ENCODE data around the gene IL36A.

IL36A gene

GRCh38 chr2:113007250-113007649 lies 2.0 kb downstream of the IL36A start:
- no peak for DNase-seq (ENCODE audit: low read depth)

GRCh38 chr2:113009622-113010021 lies 4.4 kb downstream of the IL36A start:
- no peak for DNase-seq (ENCODE audit: low read depth)

- DNase-seq (ENCODE audit: low read depth), result no peak
Measured at GRCh38 chr2:113010088-113010487, 4.8 kb downstream of the IL36A start.

DNA sequence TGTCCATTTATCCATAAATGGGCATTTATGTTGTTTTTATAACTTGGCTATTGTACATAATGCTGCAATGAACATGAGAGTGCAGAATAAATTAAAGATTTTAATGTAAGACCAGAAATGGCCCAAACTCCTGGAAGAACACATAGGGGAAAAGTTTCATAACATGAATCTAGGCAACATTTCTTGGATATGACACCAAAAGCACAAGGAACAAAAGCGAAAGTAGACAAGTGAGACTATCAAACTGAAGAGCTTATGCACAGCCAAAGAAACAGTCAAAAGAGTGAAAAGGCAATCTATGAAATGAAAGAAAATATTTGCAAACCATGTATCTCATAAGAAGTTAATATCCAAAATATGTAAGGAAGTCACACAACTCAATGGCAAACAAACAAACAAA lies 5.8 kb downstream of the IL36A start:
- no peak for DNase-seq (ENCODE audit: low read depth)

DNA sequence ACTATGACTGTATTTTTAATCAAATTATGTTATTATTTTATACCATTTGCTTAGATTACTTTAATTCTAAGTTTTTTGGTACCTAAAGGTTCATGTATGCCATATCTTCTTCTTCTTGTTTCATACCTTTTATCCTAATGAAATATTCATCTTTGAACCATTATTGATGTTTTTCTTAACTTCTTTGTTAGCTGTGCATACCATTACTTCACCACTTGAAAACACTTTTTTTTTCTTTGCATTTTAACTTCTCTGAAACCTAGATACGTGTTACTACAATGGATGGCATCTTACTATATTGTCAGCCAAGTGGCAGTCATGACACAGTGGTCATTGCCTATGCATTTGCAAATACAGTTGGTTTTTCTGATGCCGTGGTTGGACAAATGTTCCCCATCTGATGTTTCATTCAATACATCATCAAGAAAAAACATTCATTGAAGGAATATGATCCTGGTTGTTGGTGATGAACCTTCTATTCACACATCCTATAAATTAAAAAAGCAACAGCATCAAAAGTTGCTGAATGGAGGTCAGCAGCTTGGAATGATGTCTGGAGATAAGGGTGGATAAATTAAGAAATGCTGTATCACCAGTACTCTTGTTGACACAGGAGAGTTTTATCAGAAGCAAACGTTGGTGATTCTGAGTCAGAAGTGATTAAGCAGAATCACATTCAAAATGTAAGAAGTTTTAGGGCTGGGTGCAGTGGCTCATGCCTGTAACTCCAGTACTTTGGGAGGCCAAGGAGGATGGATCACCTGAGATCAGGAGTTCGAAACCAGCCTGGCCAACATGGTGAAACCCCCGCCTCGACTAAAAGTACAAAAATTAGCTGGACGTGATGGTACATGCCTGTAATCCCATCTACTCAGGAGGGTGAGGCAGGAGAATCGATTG lies 7.4 kb downstream of the IL36A start:
- DNase-seq (ENCODE audit: low read depth), result no peak

DNA sequence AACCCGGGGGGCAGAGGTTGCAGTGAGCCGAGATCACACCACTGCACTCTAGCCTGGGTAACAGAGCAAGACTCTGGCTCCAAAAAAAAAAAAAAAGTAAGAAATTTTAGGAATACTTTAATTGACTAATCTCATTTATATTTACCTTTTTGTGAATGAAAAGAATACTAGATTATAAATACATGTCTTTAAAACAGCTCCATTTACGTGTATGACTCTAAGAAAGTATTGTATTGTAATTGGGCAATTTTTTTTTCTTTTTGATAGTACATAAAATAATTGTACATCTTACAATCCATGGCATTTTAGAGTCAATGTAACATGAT lies 8.0 kb downstream of the IL36A start:
- no peak for DNase-seq (ENCODE audit: low read depth)

DNA sequence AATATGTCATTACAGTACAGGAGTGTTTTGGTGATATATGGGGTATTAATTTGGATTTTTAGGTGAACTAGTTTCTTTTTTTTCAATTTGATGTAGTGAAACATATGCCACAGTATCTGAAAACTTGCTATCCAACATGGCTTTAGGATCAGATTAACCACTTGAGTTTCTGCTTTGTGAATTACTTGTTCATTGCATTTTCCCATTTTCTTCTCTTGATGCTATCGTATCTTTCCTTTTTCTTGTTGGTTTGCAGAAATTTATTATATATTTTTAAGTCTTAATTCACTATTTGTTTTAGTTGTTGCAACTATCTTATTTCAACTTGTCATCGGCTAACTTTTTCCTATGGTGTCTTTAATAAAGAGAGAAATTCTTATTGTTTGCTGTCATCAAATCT lies 8.8 kb downstream of the IL36A start:
- no peak for DNase-seq (ENCODE audit: low read depth)

DNA sequence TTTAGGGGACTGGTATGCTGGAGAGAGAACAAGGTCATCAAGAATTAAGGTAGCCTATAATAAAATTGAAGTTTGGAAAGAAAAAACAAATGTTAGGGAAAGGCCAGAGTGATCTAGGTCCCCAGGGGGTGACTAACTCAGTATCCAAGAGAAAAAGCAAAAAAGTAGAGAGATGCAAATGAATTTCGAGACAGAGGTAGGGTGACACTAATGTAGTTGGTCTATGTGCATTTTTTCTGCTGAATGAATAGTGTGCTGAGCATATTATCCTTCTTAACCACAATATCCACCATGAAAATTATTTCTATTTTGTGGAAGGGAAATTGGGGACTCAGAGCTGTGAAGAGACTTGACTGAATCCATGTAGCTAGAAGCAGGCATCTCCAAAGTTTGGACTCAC lies 9.8 kb downstream of the IL36A start:
- DNase-seq (ENCODE audit: low read depth), result no peak

DNA sequence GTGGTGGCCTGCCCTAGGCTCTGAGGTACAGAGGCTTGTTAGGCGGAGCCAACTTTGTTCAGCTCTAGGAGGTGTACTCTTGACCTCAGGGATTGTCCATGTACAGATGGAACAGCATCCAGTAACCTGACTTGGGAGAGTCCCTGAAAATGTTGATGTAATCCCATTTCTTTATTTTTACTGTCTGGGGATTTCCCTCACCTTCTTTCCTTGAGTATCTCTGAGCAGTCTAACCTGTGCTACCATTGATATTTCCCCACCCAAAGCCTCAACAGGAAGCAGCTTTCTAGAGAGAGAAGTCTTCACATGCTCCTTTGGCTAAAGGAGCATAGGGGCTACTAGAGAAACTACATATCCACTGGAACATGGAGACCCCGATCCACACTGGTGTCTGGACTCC lies 10.4 kb downstream of the IL36A start:
- DNase-seq (ENCODE audit: low read depth), result no peak

GRCh38 chr2:113018509-113018908 lies 13.2 kb downstream of the IL36A start:
- no peak for DNase-seq (ENCODE audit: low read depth)

DNA sequence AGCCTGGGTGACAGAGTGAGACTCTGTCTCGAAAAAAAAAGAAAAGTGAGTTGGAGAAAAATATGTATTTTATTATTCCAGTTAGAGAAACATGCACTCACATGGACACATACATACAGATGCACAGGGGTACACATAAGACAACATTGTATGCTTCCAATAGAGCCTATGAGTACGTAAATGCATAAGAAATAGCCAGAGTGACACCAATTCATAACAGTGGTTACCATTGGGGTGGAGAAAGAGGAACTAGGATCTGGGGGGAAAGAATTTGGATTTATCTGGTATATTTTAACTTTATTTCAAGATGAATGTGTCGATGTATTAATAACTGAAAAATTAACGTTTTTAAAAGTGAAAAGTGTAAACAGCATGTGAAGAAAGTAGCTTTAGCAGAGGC lies 16.1 kb downstream of the IL36A start:
- DNase-seq (ENCODE audit: low read depth), result no peak

DNA sequence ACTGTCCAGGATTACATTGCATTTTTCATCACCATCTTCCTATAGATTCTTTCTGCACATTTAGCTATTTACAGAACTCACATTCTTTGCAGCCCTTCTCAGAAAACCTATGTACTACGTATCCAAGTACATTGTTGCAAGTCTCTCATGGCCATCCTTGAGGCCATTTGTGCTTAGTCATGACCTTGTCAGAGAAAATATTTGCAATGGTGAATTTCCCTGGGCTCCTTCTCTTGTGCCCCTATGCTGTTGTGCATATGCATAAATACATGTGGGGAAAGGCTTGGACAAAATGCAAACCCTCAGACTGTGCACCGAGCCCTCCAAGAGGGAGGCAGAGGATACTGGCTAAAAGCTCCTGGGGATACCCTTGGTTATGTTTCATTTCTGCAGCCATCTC lies 19.5 kb downstream of the IL36A start:
- DNase-seq (ENCODE audit: low read depth), result no peak

DNA sequence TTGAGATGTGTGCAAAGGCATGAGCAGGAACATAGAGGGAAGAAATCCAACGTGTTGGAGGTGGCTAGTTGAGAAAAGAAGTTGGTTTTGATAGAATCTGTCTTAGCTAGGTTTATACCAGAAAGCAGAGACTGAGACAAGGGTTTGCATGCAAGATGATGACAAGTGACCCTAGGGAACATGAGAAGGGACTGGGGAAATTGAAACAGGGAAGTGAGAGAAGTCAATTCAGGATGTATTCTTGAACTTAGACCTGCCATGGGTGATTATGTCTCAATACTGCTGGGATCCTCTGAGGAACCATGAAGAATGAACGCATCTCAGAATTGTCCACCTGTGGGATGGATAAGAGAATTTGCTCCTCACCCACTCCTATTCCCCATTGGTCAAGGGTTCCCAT lies 20.5 kb downstream of the IL36A start:
- no peak for DNase-seq (ENCODE audit: low read depth)

DNA sequence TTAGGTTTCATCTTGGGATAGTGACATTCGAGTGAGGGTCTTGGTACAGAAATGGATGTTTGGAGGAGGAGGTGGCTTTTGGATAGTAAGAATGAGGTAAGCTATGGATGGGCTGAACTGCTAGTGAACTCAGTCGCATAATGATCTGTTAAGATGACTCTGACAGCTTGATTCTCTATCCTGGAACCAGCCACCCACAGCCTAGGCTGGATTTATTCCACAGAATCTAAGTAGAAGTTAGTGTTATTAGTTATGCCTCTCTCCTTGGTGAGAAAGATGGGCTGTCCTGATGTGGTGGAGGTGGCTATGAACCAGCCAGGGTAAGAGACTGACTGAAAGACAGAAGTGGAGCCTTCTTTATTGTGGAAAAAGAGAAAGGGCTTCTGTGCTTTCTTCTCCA lies 22.4 kb downstream of the IL36A start:
- DNase-seq (ENCODE audit: low read depth), result no peak

GRCh38 chr2:113028112-113028511 lies 22.9 kb downstream of the IL36A start:
- no peak for DNase-seq (ENCODE audit: low read depth)

- DNase-seq (ENCODE audit: low read depth), result no peak
Measured at GRCh38 chr2:113032737-113033136, 27.5 kb downstream of the IL36A start.

DNA sequence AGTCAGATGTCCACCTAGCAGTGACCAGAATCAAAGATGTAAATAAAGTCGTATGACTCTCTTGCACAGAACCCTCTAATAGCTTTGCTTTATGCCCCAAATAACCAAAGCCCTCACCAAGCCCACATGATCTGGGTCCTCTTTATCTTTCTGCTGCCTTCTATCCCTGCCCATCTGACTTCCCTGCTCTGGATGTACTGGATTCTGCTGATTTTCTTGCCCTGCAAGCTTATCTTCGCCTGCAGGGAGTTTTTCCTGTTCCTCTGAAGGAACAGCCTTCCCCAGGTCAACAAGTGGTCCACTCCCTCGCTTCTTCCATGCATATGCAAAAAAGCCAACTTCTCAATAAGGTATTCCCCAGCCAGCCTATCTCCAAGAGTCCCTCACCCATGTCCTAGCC lies 28.8 kb downstream of the IL36A start:
- DNase-seq (ENCODE audit: low read depth), result no peak

- DNase-seq (ENCODE audit: low read depth), result no peak
Measured at GRCh38 chr2:113036763-113037162, 31.5 kb downstream of the IL36A start.

DNA sequence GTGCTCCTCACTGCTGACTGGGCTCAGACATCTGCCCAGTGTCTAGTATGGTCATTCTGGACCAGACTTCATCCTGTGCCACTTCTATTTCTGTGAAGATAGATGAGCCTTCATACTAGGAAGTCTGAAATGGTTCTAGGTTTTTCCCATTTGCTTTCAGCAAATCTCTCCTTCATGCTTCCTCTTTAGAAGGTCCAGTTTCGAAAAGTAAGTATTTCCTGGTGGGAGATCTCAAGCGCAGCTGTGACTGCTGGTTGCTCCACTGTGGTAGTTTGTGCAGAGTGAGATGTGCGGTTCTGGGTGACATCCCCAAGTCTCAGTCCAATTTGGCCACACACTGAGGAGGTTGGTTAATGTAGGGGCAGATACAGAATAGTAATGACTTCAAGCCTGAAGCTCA lies 33.0 kb downstream of the IL36A start:
- DNase-seq (ENCODE audit: low read depth), result no peak

- no peak for DNase-seq (ENCODE audit: low read depth)
Measured at GRCh38 chr2:113039158-113039557, 33.9 kb downstream of the IL36A start.

- DNase-seq (ENCODE audit: low read depth), result no peak
Measured at GRCh38 chr2:113039719-113040118, 34.5 kb downstream of the IL36A start.

DNA sequence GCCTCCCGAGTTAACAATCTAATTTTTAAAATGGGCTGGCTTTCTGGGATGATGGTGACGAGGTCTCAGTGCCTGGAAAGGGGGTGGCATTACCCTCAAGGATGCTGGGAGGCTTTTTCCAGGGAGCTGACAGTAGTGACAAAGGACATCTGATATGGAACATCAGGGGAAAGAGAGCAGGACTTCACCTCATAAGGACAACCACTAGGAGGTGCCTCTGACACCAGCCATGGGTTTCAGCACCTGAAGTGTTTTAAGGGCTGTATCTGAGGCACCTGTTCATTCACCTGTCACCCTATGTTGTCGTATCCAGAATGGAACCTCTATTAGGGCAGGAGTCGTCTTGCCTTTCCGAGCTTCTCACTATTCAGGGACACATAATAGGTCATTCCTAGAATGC lies 36.6 kb downstream of the IL36A start:
- no peak for DNase-seq (ENCODE audit: low read depth)

DNA sequence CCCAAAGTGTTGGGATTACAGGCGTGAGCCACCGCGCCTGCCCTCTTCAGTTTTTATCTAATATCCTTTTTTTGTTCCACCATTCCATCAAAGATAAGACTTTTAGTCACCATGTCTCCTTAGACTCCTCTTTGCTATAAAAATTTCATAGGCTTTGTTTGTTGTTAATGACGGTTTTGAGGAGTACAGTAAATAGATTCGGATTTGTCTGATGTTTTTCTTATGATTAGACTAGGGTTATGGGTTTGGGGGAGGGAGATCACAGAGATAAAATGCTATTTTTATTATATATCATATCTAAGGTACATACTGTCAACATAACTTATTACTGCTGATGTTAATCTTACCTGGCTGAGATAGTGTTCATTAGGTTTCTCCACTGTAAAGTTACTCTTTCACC lies 41.2 kb downstream of the IL36A start:
- no peak for DNase-seq (ENCODE audit: low read depth)
